HG02840 (cell line): ENCODE data around the gene MARK4.
"Not testable (repeated sequence)": the region's sequence is repeated elsewhere in the genome, so short reads cannot be mapped to it uniquely, and the experiment has no call there.

Experiments used
- ATAC-seq: cut with Tn5 transposase; IDR thresholded peaks from one replicate; pipeline ENCODE4 v1.9.1; 2021; ENCODE audit warnings: mild to moderate bottlenecking, moderate library complexity, moderate number of reproducible peaks; ENCODE audit not compliant: unreplicated experiment, low FRiP score

The MARK4 gene

GRCh38 chr19:45250832-45251451 is at the start of gene MARK4:
Gene MARK4 (plus strand): TSS chr19:45251271. CDS start chr19:45251589, 318 bp downstream.
- ATAC-seq, result no peak

- no peak for ATAC-seq
Measured at GRCh38 chr19:45202637-45203036, 48.4 kb upstream of the MARK4 start.

- ATAC-seq, result no peak
Measured at GRCh38 chr19:45205810-45206209, 45.3 kb upstream of the MARK4 start.

DNA sequence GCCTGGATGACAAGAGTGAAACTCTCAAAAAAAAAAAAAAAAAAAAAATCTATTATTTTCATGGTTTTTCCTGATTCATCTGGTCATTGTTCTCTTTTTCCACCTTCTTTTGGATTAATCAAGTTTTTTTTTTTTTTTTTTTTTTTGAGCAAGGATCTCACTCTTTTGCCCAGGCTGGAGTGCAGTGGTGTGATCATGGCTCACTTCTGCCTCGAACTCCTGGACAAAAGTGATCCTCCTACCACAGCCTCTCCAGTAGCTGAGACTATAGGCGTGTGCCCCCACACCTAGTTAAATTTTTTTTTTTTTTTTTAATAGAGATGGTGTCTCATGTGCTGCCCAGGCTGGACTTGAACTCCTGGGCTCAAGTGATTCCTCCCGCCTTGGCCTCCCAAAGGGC is 44.7 kb upstream of the MARK4 start:
- ATAC-seq, result no peak

- ATAC-seq, result no peak
Measured at GRCh38 chr19:45211751-45212381, 39.2 kb upstream of the MARK4 start.

- ATAC-seq, result no peak
Measured at GRCh38 chr19:45213031-45213430, 38.0 kb upstream of the MARK4 start.

GRCh38 chr19:45215391-45216191 is 35.5 kb upstream of the MARK4 start:
- no peak for ATAC-seq

DNA sequence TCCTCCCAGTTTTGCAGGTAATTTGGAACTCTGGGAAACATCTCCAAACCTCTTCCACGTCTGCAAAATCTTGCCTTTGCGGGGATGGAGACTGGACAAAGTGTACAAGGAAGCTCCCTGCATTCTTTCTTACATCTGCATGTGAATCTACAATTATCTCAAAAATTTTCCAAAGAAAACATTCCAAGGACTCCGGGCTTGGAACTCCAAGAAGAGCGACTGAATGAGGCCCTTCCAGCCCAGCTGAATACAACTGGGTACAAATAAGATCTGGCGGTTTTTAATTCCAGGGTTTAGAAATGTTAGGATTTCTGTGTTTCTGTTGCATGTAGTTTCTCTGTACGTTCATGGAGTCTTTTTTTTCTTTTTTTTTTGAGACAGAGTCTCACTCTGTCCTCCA is 34.4 kb upstream of the MARK4 start:
- no peak for ATAC-seq

DNA sequence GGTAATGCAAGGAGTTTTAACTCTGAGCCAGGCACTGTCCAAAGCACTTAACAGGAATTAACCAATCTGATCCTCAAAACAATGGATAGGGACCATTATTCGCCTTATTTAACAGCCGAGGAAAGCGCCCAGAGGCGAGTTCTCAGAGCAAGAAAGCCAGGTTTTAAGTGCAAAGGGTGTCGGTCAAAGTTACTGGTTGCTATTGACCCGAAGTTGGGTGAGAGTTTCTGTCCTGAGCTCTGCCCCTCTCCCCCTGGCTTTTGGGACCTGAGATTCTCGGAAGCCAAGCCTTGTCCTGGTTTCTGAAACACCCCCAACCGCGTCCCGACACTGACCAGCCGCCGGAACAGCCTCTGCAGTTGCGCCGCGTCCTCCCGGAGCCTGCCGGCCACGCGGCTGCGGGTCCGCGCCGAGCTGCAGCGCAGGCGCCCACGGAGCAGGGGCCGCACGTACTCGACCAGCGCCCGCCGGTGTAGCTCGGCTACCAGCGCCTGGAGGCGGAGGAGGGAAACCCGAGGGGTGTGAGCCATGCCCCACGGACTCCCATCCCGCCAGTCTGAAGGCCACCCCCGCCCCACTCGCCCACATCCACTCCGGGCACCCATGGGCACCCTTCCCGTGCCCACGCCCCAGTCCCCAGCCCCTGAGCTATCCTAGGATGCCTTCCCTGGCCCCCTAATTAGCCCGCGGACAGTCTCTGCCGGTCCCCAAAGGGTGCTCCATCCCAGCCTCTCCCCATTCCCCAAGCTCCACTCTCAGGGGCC is 33.7 kb upstream of the MARK4 start:
- ATAC-seq, result no peak

- ATAC-seq, result no peak
Measured at GRCh38 chr19:45217957-45218334, 33.1 kb upstream of the MARK4 start.

- ATAC-seq, result no peak
Measured at GRCh38 chr19:45218426-45218825, 32.6 kb upstream of the MARK4 start.

- no peak for ATAC-seq
Measured at GRCh38 chr19:45218911-45219743, 31.9 kb upstream of the MARK4 start.

GRCh38 chr19:45222724-45223123 is 28.3 kb upstream of the MARK4 start:
- ATAC-seq, result no peak

DNA sequence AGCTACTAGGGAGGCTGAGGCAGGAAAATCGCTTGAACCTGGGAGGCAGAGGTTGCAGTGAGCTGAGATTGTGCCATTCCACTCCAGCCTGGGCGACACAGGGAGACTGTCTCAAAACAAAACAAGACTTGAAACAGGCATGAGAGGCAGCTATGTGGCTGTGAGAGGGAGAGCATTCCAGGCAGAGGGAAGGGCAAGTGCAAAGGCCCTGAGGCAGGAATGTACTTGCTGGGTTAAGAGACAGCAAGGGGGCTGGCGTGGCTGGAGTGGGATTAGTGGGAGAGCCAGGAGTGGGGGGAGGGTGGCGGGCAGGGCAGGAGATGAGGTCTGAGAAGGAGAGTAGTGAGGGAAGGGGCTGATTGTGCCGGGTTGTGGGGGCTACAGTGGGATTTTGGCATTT is 27.2 kb upstream of the MARK4 start:
- no peak for ATAC-seq

- ATAC-seq, result no peak
Measured at GRCh38 chr19:45224645-45225044, 26.4 kb upstream of the MARK4 start.

DNA sequence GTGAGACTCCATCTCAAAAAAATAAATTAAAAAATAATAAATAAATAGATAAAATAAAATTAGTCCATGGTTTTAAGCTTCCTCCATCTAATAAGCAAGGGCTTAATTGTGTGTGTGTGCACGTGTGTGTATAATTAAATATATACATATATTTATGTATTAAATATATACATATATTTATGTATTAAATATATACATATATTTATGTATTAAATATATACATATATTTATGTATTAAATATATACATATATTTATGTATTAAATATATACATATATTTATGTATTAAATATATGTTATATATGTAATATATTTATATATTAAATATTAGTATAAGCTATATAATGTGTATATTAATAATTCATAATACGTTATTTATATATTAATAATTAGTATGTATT is 22.0 kb upstream of the MARK4 start:
- ATAC-seq, result not testable (repeated sequence)

GRCh38 chr19:45231891-45232290 is 19.2 kb upstream of the MARK4 start:
- ATAC-seq, result no peak

DNA sequence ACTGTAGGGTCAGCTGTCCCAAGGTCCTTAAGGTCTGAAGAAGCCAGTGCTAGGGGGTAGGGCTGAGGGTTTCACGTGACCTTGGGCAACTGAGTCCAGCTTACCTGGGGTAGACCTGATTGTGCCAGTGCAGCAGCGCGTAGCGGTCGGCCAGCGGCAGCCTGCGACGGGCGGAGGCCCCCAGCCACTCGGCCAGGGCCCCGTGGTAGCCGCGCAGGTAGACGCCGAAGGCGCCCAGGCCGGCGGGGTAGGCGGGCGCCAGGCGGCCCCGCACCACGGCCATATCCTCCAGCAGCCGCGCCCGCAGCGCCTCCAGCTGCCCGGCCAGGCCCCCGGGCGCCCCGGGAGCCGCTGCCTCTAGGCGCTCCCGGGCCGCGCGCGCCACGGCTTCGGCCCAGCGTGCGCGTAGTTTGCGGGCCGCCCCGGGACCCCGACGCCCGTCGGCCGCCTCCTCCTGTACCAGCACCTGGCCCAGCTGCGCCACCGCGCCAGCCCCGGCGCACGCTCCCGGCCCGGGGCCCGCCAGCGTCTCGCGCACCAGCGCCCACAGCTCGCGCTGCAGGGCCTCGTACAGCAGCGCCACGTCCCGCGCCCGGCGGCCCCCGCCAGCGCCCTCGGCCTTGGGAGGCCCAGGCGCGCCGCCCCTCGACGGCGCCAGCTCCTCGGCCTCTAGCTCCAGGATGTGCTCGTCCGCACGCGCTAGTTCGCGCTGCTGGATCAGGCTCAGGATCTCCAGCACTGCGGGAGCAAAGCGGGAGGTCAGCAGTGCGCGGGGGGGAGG is 16.8 kb upstream of the MARK4 start:
- no peak for ATAC-seq

- no peak for ATAC-seq
Measured at GRCh38 chr19:45235485-45235884, 15.6 kb upstream of the MARK4 start.
